HEK293T (cell line): Measurements from ENCODE around the gene HAT1.
"Not testable (repeated sequence)": the region's sequence is repeated elsewhere in the genome, so short reads cannot be mapped to it uniquely, and the experiment has no call there.

ENCODE experiments used
- BHLHE40 ChIP-seq: fragments of 450-650 bp; IDR thresholded peaks from 2 replicates; pipeline ENCODE4 v1.6.1; 2016; ENCODE audit warnings: mild to moderate bottlenecking, moderate library complexity, borderline replicate concordance
- TARDBP ChIP-seq: fragments of 450-650 bp; IDR thresholded peaks from 2 replicates; pipeline ENCODE4 v1.6.1; 2016
- ZNF384 ChIP-seq: fragments of 450-650 bp; IDR thresholded peaks from 2 replicates; pipeline ENCODE4 v1.6.1; 2016

DNA sequence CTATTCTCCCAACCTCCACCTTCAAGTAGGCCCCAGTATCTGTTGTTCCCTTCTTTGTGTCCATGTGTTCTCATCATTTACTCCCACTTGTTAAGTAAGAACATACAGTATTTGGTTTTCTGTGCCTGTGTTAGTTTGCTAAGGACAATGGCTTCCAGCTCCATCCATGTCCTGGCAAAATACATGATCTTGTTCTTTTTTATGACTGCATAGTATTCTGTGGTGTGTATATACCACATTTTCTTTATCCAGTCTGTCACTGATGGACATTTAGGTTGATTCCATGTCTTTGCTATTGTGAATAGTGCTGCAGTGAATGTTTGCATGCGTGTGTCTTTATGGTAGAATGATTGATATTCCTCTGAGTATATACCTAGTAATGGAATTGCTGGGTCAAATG, 61.7 kb downstream of the HAT1 start:
- TF ChIP-seq BHLHE40, ZNF384, TARDBP: not testable (repeated sequence)
